HepG2 (cell line): ENCODE measurements around the gene RAN. TPM values are rescaled to one million over a fixed set of nuclear protein-coding genes. Genes with fewer than 3 reads are reported as not detected.

Experiments used
- ETV6 ChIP-seq: sonication (generic); formaldehyde crosslinking; conservative IDR thresholded peaks from 2 replicates; pipeline ENCODE4 v1.4.0; 2020; ENCODE audit warnings: missing genetic modification reagents
- ISL2 ChIP-seq: sonication (generic); formaldehyde crosslinking; IDR thresholded peaks from 2 replicates; pipeline ENCODE4 v1.5.0; 2020; ENCODE audit warnings: missing genetic modification reagents
- JUNB ChIP-seq: sonication (generic); formaldehyde crosslinking; IDR thresholded peaks from 2 replicates; pipeline ENCODE4 v1.8.0; 2022; ENCODE audit warnings: missing genetic modification reagents, mild to moderate bottlenecking, borderline replicate concordance
- KLF13 ChIP-seq: sonication (generic); formaldehyde crosslinking; IDR thresholded peaks from 2 replicates; pipeline ENCODE4 v1.4.0; 2020; ENCODE audit warnings: mild to moderate bottlenecking, missing genetic modification reagents
- SALL1 ChIP-seq: sonication (generic); formaldehyde crosslinking; IDR thresholded peaks from 2 replicates; pipeline ENCODE4 v1.8.0; 2022; ENCODE audit warnings: mild to moderate bottlenecking, missing genetic modification reagents
- SKIL ChIP-seq: sonication (generic); formaldehyde crosslinking; IDR thresholded peaks from 2 replicates; pipeline ENCODE4 v1.8.0; 2022; ENCODE audit warnings: missing genetic modification reagents, mild to moderate bottlenecking, moderate library complexity, borderline replicate concordance
- SNAPC4 ChIP-seq: sonication (generic); formaldehyde crosslinking; IDR thresholded peaks from 2 replicates; pipeline ENCODE4 v1.4.0; 2020; ENCODE audit warnings: mild to moderate bottlenecking, missing genetic modification reagents
- ZBTB33 ChIP-seq: sonication (generic); formaldehyde crosslinking; IDR thresholded peaks from 2 replicates; pipeline ENCODE4 v1.4.0; 2020; ENCODE audit warnings: missing genetic modification reagents
- ZBTB49 ChIP-seq: sonication (generic); formaldehyde crosslinking; IDR thresholded peaks from 2 replicates; pipeline ENCODE4 v1.4.0; 2020; ENCODE audit warnings: missing genetic modification reagents, borderline replicate concordance
- ZNF326 ChIP-seq: sonication (generic); formaldehyde crosslinking; IDR thresholded peaks from 2 replicates; pipeline ENCODE4 v1.4.0; 2020; ENCODE audit warnings: missing genetic modification reagents, borderline replicate concordance
- ZNF768 ChIP-seq: sonication (generic); formaldehyde crosslinking; IDR thresholded peaks from 2 replicates; pipeline ENCODE4 v1.4.0; 2020; ENCODE audit warnings: missing genetic modification reagents
- ZNF777 ChIP-seq: sonication (generic); formaldehyde crosslinking; IDR thresholded peaks from 2 replicates; pipeline ENCODE4 v1.4.0; 2020; ENCODE audit warnings: missing genetic modification reagents
- ZNF841 ChIP-seq: sonication (generic); formaldehyde crosslinking; IDR thresholded peaks from 2 replicates; pipeline ENCODE4 v1.8.1; 2023; ENCODE audit warnings: missing genetic modification reagents, borderline replicate concordance
- ZSCAN5A ChIP-seq: sonication (generic); formaldehyde crosslinking; IDR thresholded peaks from 2 replicates; pipeline ENCODE4 v1.8.0; 2022; ENCODE audit warnings: mild to moderate bottlenecking, missing genetic modification reagents, borderline replicate concordance
- polyA plus RNA-seq, 8 experiments: library from polyadenylated mRNA; depleted of rRNA in 3 of 8; stranded (reverse) in 7 of 8; unstranded in 1 of 8; fragments of >200 nt; fragmentation: Illumina TruSeq in 4 of 8; extraction: Trizol in 4 of 8; gene quantifications; 2 replicates each; pipeline versions ENCODE4 v1.2.1 to v1.2.3, GENCODE V29; 2011 to 2016; ENCODE audit warnings: low read depth in 4 of 8, missing spikeins in 1 of 8, mixed read lengths in 1 of 8; ENCODE audit not compliant: insufficient read depth in 1 of 8
- total RNA-seq, 5 experiments: library from RNA; depleted of rRNA; stranded (reverse); fragments of >200 nt; fragmentation: Illumina TruSeq; extraction: Trizol; gene quantifications; 2 replicates each; pipeline ENCODE4 v1.2.3, GENCODE V29; 2016; ENCODE audit warnings: low read depth in 1 of 5

The RAN gene
- total and polyA plus RNA-seq, 2 of the 13 experiments (the other 11 are each of a cell fraction or from before 2014, with no cell fraction given) = 1,335 to 1,630 TPM

- TF ChIP-seq SNAPC4 (CRISPR knock-in tag) = no peak
- no peak for TF ChIP-seq JUNB (CRISPR knock-in tag)
- no peak; the same call in 1 of the 2 replicates for TF ChIP-seq ISL2 (CRISPR knock-in tag)
- peak; percentile 95 for TF ChIP-seq ZNF777 (CRISPR knock-in tag)
- TF ChIP-seq ZNF326 (CRISPR knock-in tag) = no peak
- no peak for TF ChIP-seq SKIL (CRISPR knock-in tag)
- TF ChIP-seq ETV6 (CRISPR knock-in tag) = peak; percentile 63; the same call in 1 of the 2 replicates
- no peak for TF ChIP-seq ZBTB49 (CRISPR knock-in tag)
- no peak for TF ChIP-seq ZBTB33
- TF ChIP-seq SALL1 = peak; percentile 81; the same call in 1 of the 2 replicates
- 0 out of 2 replicates have a peak, but pooled peaks have one; percentile 71 for TF ChIP-seq ZNF841 (CRISPR knock-in tag)
- peak; percentile 53; the same call in 1 of the 2 replicates for TF ChIP-seq ZNF768 (CRISPR knock-in tag)
- TF ChIP-seq ZSCAN5A = no peak
- no peak for TF ChIP-seq KLF13 (CRISPR knock-in tag)
Observed at GRCh38 chr12:130871286-130872178, at the start of gene RAN (continued).
